SK-N-SH (cell line): Measurements from ENCODE around the gene PHACTR4. TPM values are rescaled to one million over a fixed set of nuclear protein-coding genes. Genes with fewer than 3 reads are reported as not detected.

Experiments used
- CTCF ChIA-PET: fragments of 300-600, 350-600 bp; formaldehyde crosslinking; extraction: SDS; loops from one replicate; lab custom pipeline; 2021; lab: Yijun Ruan, JAX
- POLR2A ChIA-PET: fragments of 350-600 bp; sonication (Branson Sonifier 250); formaldehyde crosslinking; extraction: SDS; loops from one replicate; lab custom pipeline; 2020; ENCODE audit warnings: antibody characterized with exemption, inconsistent platforms; lab: Yijun Ruan, JAX
- DNase-seq: peaks from one replicate; pipeline ENCODE4 v3.0.0; 2012
- H2AFZ ChIP-seq: fragments of 200-600 bp; sonication (generic); 2 replicates; pipeline ENCODE4 v1.8.1; 2016; ENCODE audit warnings: antibody characterized with exemption, mild to moderate bottlenecking, low read depth
- H3F3A ChIP-seq: fragments of 200-600 bp; sonication (generic); replicated peaks from 2 replicates; pipeline ENCODE3; 2016; ENCODE audit warnings: antibody characterized with exemption, mild to moderate bottlenecking; ENCODE audit not compliant: insufficient read depth
- H3K27ac ChIP-seq, 2 experiments: fragments of 200-500 bp in 1 of 2; fragments of 200-600 bp in 1 of 2; sonication (Bioruptor generic) in 1 of 2; sonication (generic), shearing (Covaris generic) in 1 of 2; 2 replicates each; pipeline versions ENCODE4 v1.5.1 to v1.6.1; 2014 to 2016; ENCODE audit warnings: low read depth in 2 of 2, inconsistent platforms in 1 of 2, low read length in 1 of 2, mild to moderate bottlenecking in 1 of 2, mixed read lengths in 1 of 2
- H3K27me3 ChIP-seq: fragments of 200-600 bp; sonication (generic), shearing (Covaris generic); 2 replicates; pipeline ENCODE4 v1.6.1; 2016; ENCODE audit warnings: mixed run types; ENCODE audit not compliant: insufficient read depth
- H3K36me3 ChIP-seq, 2 experiments: fragments of 200-500 bp in 1 of 2; fragments of 200-600 bp in 1 of 2; sonication (Bioruptor generic) in 1 of 2; sonication (generic) in 1 of 2; replicated peaks in 1 of 2; 2 replicates each; pipeline versions ENCODE3 to v1.5.1; 2014 to 2016; ENCODE audit warnings: low read length in 1 of 2, mild to moderate bottlenecking in 1 of 2; ENCODE audit not compliant: insufficient read depth in 2 of 2, control insufficient read depth in 1 of 2
- H3K4me1 ChIP-seq, 2 experiments: fragments of 200-500 bp in 1 of 2; fragments of 200-600 bp in 1 of 2; sonication (Bioruptor generic) in 1 of 2; sonication (generic), shearing (Covaris generic) in 1 of 2; 2 replicates each; pipeline versions ENCODE4 v1.5.1 to v1.6.1; 2014 to 2016; ENCODE audit warnings: low read depth in 1 of 2, low read length in 1 of 2, mixed run types in 1 of 2; ENCODE audit not compliant: insufficient read depth in 2 of 2, control insufficient read depth in 1 of 2
- H3K4me2 ChIP-seq: fragments of 200-600 bp; sonication (generic), shearing (Covaris generic); 2 replicates; pipeline ENCODE4 v1.6.1; 2017; ENCODE audit warnings: mixed run types
- H3K4me3 ChIP-seq, 2 experiments: fragments of 200-500 bp in 1 of 2; fragments of 200-600 bp in 1 of 2; sonication (Bioruptor generic) in 1 of 2; sonication (generic), shearing (Covaris generic) in 1 of 2; 2 replicates each; pipeline versions ENCODE4 v1.5.1 to v1.8.1; 2014 to 2016; ENCODE audit warnings: low read depth in 2 of 2, inconsistent platforms in 1 of 2, low read length in 1 of 2, mild to moderate bottlenecking in 1 of 2, mixed read lengths in 1 of 2, moderate library complexity in 1 of 2
- H3K79me2 ChIP-seq: fragments of 200-600 bp; sonication (generic); 2 replicates; pipeline ENCODE4 v1.8.1; 2017; ENCODE audit warnings: mild to moderate bottlenecking; ENCODE audit not compliant: insufficient read depth
- H3K9ac ChIP-seq: fragments of 200-600 bp; sonication (generic); 2 replicates; pipeline ENCODE4 v1.6.1; 2017; ENCODE audit warnings: mixed run types
- H3K9me2 ChIP-seq: fragments of 200-600 bp; sonication (generic); 2 replicates; pipeline ENCODE4 v1.6.1; 2017; ENCODE audit warnings: mixed run types
- H3K9me3 ChIP-seq: fragments of 200-600 bp; sonication (generic); 2 replicates; pipeline ENCODE4 v1.6.1; 2017; ENCODE audit warnings: mixed run types, mild to moderate bottlenecking, moderate library complexity
- H4K20me1 ChIP-seq: fragments of 200-600 bp; sonication (generic); 2 replicates; pipeline ENCODE4 v1.6.1; 2017; ENCODE audit warnings: mild to moderate bottlenecking, mixed run types; ENCODE audit not compliant: insufficient read depth
- CHD2 ChIP-seq: fragments of 150-350 bp; IDR thresholded peaks from 2 replicates; pipeline ENCODE4 v1.6.1; 2018; ENCODE audit warnings: low read length; ENCODE audit not compliant: partially characterized antibody
- EP300 ChIP-seq, 2 experiments: IDR thresholded peaks; 2 replicates each; pipeline versions ENCODE4 v1.4.0 to v1.6.1; 2012; ENCODE audit warnings: borderline replicate concordance in 1 of 2, low read depth in 1 of 2, low read length in 1 of 2
- FOSL2 ChIP-seq: IDR thresholded peaks from 2 replicates; pipeline ENCODE4 v1.4.0; 2012; ENCODE audit warnings: low read depth, mild to moderate bottlenecking, moderate library complexity, borderline replicate concordance
- FOXJ3 ChIP-seq: sonication (generic); formaldehyde crosslinking; IDR thresholded peaks from 2 replicates; pipeline ENCODE4 v1.5.1; 2020; ENCODE audit warnings: mild to moderate bottlenecking, missing genetic modification reagents
- FOXM1 ChIP-seq: IDR thresholded peaks from 2 replicates; pipeline ENCODE4 v1.4.0; 2012; ENCODE audit warnings: low read depth, mild to moderate bottlenecking
- GABPA ChIP-seq: IDR thresholded peaks from 2 replicates; pipeline ENCODE4 v1.4.0; 2012; ENCODE audit warnings: low read depth, mild to moderate bottlenecking
- IRF3 ChIP-seq: fragments of 150-350 bp; IDR thresholded peaks from 2 replicates; pipeline ENCODE4 v1.6.1; 2016; ENCODE audit warnings: mild to moderate bottlenecking, low read depth, low read length
- JUND ChIP-seq: IDR thresholded peaks from 2 replicates; pipeline ENCODE4 v1.4.0; 2012
- MXI1 ChIP-seq: IDR thresholded peaks from 2 replicates; pipeline ENCODE4 v1.6.1; 2012; ENCODE audit warnings: mild to moderate bottlenecking, low read depth, low read length, improper control_type of control experiment
- NFIC ChIP-seq: IDR thresholded peaks from 2 replicates; pipeline ENCODE4 v1.4.0; 2012; ENCODE audit warnings: borderline replicate concordance
- NRF1 ChIP-seq: IDR thresholded peaks from 2 replicates; pipeline ENCODE4 v1.6.1; 2012; ENCODE audit warnings: low read depth, mild to moderate bottlenecking, low read length
- REST ChIP-seq: IDR thresholded peaks from 2 replicates; pipeline ENCODE4 v1.6.1; 2012; ENCODE audit warnings: mild to moderate bottlenecking, low read depth, low read length, moderate library complexity
- RFX5 ChIP-seq: IDR thresholded peaks from 2 replicates; pipeline ENCODE4 v1.6.1; 2012; ENCODE audit warnings: mild to moderate bottlenecking, improper control_type of control experiment, low read length
- TAF1 ChIP-seq: IDR thresholded peaks from 2 replicates; pipeline ENCODE4 v1.6.1; 2012; ENCODE audit warnings: low read depth, mild to moderate bottlenecking, low read length, moderate library complexity, borderline replicate concordance
- YY1 ChIP-seq: IDR thresholded peaks from 2 replicates; pipeline ENCODE4 v1.4.0; 2012; ENCODE audit warnings: low read depth, mild to moderate bottlenecking
- WGBS: methylation state at CpG from one replicate; pipeline ENCODE4 v1.1.6; 2017; ENCODE audit warnings: low lambda C conversion rate; 5-methylcytosine and 5-hydroxymethylcytosine counted together
- polyA plus RNA-seq, 3 experiments: library from polyadenylated mRNA; depleted of rRNA; stranded (reverse); fragments of >200 nt; gene quantifications; 2 replicates each; pipeline ENCODE4 v1.2.3, GENCODE V29; 2012
- TF ChIP-seq, protein P1 (sequence below): IDR thresholded peaks from 2 replicates; pipeline ENCODE4; 2012
- TF ChIP-seq, protein P2 (sequence below): IDR thresholded peaks from 2 replicates; pipeline ENCODE4 v1.4.0; 2012; ENCODE audit warnings: low read depth
- TF ChIP-seq, protein P3 (sequence below): fragments of 150-350 bp; IDR thresholded peaks from 2 replicates; pipeline ENCODE4 v1.6.1; 2017; ENCODE audit warnings: antibody characterized with exemption, low read length, low read depth, borderline replicate concordance
- TF ChIP-seq, protein P4 (sequence below): IDR thresholded peaks from 2 replicates; pipeline ENCODE4 v1.4.0; 2012; ENCODE audit warnings: low read depth, borderline replicate concordance

The PHACTR4 gene
- polyA plus RNA-seq, 1 of the 3 experiments (the other 2 are of a cell fraction), result 9.8 TPM

GRCh38 chr1:28505406-28506187, 136.1 kb downstream of the PHACTR4 start, which contains the start of gene RCC1:
TSS of gene RCC1 (plus strand) at chr1:28506043. CDS start at chr1:28529867, 23,824 bp downstream.
- no peaks in the 10 kb centered on the region for H3K9me2 ChIP-seq
- ChIA-PET POLR2A (interaction anchor here (0.7 to 1.4 kb wide), 11 partner anchors 11 to 142 kb away, joined by 3 to 6 read pairs (median 3); partner anchors contain the start of gene TAF12), CTCF (interaction anchor here (0.7 to 1.3 kb wide), 3 partner anchors 96 to 257 kb away, joined by 3 to 5 read pairs (median 3); no protein-coding TSS in a partner anchor)
- H3K79me2 ChIP-seq, result peaks cover 50% of the 10 kb centered on the region
- H3K9ac ChIP-seq, result peak within 1 kb of the TSS; percentile 99
- whole genome bisulfite sequencing, result under 1% methylated on average over 41 of the region's 41 CpGs
- peaks cover 62% of the 10 kb centered on the region for H3F3A ChIP-seq
- H3K4me2 ChIP-seq, result peak within 1 kb of the TSS; percentile 88
- DNase-seq, result peak; percentile 95
- H3K36me3 ChIP-seq, result peaks cover 31 to 43% of the 10 kb centered on the region in 2 experiments
- no peaks in the 10 kb centered on the region for H3K9me3 ChIP-seq
- peak within 1 kb of the TSS; percentile 97 for H2AFZ ChIP-seq
- peaks cover 18 to 20% of the 10 kb centered on the region in 2 experiments; a peak in 3 of 4 replicates for H3K4me1 ChIP-seq
- H3K4me3 ChIP-seq, result peak within 1 kb of the TSS; percentile 70 to 98
- peak within 1 kb of the TSS; percentile 75 to 92 for H3K27ac ChIP-seq
- H4K20me1 ChIP-seq, result peaks cover 41% of the 10 kb centered on the region
- no peaks in the 10 kb centered on the region for H3K27me3 ChIP-seq
- peak; percentile 80 for TF ChIP-seq REST
- no peak for TF ChIP-seq FOXJ3 (CRISPR knock-in tag)
- 0 out of 2 replicates have a peak, but pooled peaks have one; percentile 0 for TF ChIP-seq FOSL2
- TF ChIP-seq FOXM1, result no peak
- TF ChIP-seq, protein P1, sequence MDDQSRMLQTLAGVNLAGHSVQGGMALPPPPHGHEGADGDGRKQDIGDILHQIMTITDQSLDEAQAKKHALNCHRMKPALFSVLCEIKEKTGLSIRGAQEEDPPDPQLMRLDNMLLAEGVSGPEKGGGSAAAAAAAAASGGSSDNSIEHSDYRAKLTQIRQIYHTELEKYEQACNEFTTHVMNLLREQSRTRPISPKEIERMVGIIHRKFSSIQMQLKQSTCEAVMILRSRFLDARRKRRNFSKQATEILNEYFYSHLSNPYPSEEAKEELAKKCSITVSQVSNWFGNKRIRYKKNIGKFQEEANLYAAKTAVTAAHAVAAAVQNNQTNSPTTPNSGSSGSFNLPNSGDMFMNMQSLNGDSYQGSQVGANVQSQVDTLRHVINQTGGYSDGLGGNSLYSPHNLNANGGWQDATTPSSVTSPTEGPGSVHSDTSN, result peak; percentile 25; the same call in 1 of the 2 replicates
- TF ChIP-seq JUND, result no peak
- peak; percentile 84; the same call in 1 of the 2 replicates for TF ChIP-seq MXI1
- TF ChIP-seq, protein P2, sequence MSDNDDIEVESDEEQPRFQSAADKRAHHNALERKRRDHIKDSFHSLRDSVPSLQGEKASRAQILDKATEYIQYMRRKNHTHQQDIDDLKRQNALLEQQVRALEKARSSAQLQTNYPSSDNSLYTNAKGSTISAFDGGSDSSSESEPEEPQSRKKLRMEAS, result peak; percentile 83
- no peak; the same call in 1 of the 2 replicates for TF ChIP-seq NFIC
- TF ChIP-seq, protein P3, sequence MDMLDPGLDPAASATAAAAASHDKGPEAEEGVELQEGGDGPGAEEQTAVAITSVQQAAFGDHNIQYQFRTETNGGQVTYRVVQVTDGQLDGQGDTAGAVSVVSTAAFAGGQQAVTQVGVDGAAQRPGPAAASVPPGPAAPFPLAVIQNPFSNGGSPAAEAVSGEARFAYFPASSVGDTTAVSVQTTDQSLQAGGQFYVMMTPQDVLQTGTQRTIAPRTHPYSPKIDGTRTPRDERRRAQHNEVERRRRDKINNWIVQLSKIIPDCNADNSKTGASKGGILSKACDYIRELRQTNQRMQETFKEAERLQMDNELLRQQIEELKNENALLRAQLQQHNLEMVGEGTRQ, result no peak
- peak in 1 of 2 experiments; percentile 30; a peak in 1 of 4 replicates for TF ChIP-seq EP300 (IDR thresholded peaks at IDR 0.05; ENCODE audit: borderline replicate concordance in 1 of 2, low read depth in 1 of 2, low read length in 1 of 2)
- TF ChIP-seq, protein P4, sequence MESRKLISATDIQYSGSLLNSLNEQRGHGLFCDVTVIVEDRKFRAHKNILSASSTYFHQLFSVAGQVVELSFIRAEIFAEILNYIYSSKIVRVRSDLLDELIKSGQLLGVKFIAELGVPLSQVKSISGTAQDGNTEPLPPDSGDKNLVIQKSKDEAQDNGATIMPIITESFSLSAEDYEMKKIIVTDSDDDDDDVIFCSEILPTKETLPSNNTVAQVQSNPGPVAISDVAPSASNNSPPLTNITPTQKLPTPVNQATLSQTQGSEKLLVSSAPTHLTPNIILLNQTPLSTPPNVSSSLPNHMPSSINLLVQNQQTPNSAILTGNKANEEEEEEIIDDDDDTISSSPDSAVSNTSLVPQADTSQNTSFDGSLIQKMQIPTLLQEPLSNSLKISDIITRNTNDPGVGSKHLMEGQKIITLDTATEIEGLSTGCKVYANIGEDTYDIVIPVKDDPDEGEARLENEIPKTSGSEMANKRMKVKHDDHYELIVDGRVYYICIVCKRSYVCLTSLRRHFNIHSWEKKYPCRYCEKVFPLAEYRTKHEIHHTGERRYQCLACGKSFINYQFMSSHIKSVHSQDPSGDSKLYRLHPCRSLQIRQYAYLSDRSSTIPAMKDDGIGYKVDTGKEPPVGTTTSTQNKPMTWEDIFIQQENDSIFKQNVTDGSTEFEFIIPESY, result peak; percentile 97
- TF ChIP-seq NRF1, result peak; percentile 74
- TF ChIP-seq YY1, result peak; percentile 52
- peak; percentile 99 for TF ChIP-seq TAF1
- 0 out of 2 replicates have a peak, but pooled peaks have one; percentile 11 for TF ChIP-seq IRF3
- TF ChIP-seq CHD2, result peak; percentile 100
- peak; percentile 59 for TF ChIP-seq GABPA
- no peak for TF ChIP-seq RFX5
